ENCODE results near the gene UPK2.

The UPK2 gene

DNA sequence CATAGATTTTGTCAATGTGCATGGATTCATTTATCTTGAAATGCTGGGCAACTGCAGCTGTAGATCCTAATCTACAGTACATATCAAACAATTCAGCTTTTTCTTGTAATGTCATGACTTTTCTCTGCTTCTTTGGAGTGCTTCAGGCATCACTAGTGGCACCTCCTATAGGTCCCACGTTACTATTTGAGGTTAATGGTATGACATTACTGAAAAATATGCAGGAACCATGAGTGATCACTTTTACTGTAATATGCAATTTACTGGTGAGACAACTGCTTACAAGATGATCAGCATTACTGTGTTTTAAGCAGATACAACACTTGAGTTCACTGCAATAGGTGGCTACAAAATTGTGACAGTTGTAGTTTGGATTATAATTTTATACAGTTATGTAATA lies 44.8 kb downstream of the UPK2 start:
- POLR2A ChIA-PET = interaction anchor here (0.6 kb wide), 1 partner anchor 11 kb away, joined by 3 read pairs; no protein-coding TSS in a partner anchor
- H3K4me3 ChIP-seq (ENCODE audit: low read depth, low read length) = no peak overlapping the region
- H3K4me1 ChIP-seq (ENCODE audit: control insufficient read depth, insufficient read depth, low read length) = no peaks in the 10 kb centered on the region
- H3K36me3 ChIP-seq (ENCODE audit: control insufficient read depth in 2 of 2, insufficient read depth in 1 of 2, low read length in 2 of 2) = peaks cover 13 to 51% of the 10 kb centered on the region in 2 experiments; a peak in 2 of 3 replicates
- TF ChIP-seq, protein P1, sequence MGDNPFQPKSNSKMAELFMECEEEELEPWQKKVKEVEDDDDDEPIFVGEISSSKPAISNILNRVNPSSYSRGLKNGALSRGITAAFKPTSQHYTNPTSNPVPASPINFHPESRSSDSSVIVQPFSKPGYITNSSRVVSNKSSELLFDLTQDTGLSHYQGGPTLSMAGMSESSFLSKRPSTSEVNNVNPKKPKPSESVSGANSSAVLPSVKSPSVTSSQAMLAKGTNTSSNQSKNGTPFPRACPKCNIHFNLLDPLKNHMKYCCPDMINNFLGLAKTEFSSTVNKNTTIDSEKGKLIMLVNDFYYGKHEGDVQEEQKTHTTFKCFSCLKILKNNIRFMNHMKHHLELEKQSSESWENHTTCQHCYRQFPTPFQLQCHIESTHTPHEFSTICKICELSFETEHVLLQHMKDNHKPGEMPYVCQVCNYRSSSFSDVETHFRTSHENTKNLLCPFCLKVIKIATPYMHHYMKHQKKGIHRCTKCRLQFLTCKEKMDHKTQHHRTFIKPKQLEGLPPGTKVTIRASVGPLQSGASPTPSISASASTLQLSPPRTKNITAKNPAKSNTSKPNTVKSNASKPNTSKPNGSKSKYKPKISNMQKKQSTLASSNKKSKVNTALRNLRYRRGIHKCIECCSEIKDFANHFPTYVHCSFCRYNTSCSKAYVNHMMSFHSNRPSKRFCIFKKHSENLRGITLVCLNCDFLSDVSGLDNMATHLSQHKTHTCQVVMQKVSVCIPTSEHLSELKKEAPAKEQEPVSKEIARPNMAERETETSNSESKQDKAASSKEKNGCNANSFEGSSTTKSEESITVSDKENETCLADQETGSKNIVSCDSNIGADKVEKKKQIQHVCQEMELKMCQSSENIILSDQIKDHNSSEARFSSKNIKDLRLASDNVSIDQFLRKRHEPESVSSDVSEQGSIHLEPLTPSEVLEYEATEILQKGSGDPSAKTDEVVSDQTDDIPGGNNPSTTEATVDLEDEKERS (tag by site-specific recombination; IDR thresholded peaks at IDR 0.05) = no peak
- no peak for TF ChIP-seq ZNF548 (tag by site-specific recombination; IDR thresholded peaks at IDR 0.05)
- no peak for TF ChIP-seq ZNF10 (tag by site-specific recombination; IDR thresholded peaks at IDR 0.05)
- no peak for TF ChIP-seq ZNF707 (tag by site-specific recombination; IDR thresholded peaks at IDR 0.05)
- TF ChIP-seq ZNF776 (tag by site-specific recombination; IDR thresholded peaks at IDR 0.05; ENCODE audit: borderline replicate concordance) = no peak
- TF ChIP-seq ZNF114 (tag by site-specific recombination; IDR thresholded peaks at IDR 0.05) = no peak
- H3K9me3 ChIP-seq (ENCODE audit: control insufficient read depth, insufficient read depth, low read depth, low read length) = no peaks in the 10 kb centered on the region
- no peak overlapping the region for H3K27ac ChIP-seq (ENCODE audit: extremely low read depth, low read depth, low read length)
- CTCF ChIA-PET = no interaction called here

DNA sequence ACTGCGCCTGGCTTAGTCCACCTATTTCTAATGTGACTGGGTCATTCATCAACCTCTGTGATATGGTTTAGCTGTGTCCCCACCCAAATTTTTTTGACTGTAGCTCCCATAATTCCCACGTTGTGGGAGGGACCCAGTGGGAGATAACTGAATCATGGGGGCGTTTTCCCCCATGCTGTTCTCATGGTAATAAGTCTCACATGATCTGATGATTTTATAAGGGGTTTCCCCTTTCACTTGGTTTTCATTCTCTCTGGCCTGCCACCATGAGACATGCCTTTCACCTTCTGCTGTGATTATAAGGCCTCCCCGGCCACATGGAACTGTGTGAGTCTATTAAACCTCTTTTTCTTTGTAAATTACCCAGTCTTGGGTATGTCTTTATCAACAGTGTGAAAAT lies 50.6 kb downstream of the UPK2 start:
- no peak for TF ChIP-seq ZNF132 (tag by site-specific recombination; IDR thresholded peaks at IDR 0.05; ENCODE audit: borderline replicate concordance)
- TF ChIP-seq ZBTB10 (tag by site-specific recombination; IDR thresholded peaks at IDR 0.05) = no peak
- TF ChIP-seq ZIC2 (tag by site-specific recombination; IDR thresholded peaks at IDR 0.05) = no peak
- 0 out of 2 replicates have a peak, but pooled peaks have one; percentile 17 for TF ChIP-seq EGR2 (tag by site-specific recombination; IDR thresholded peaks at IDR 0.05; ENCODE audit: low read depth)
- TF ChIP-seq ZNF302 (tag by site-specific recombination; IDR thresholded peaks at IDR 0.05; ENCODE audit: low read depth) = no peak
- Histone ChIP-seq H3K9me3 (ENCODE audit: control insufficient read depth, insufficient read depth, low read depth, low read length) (no peaks in the 10 kb centered on the region), H3K4me3 (ENCODE audit: low read depth, low read length) (no peak overlapping the region), H3K27ac (ENCODE audit: extremely low read depth, low read depth, low read length) (no peak overlapping the region), H3K36me3 (ENCODE audit: control insufficient read depth in 2 of 2, insufficient read depth in 1 of 2, low read length in 2 of 2) (peaks cover 6 to 75% of the 10 kb centered on the region in 2 experiments; a peak in 2 of 3 replicates), H3K4me1 (ENCODE audit: control insufficient read depth, insufficient read depth, low read length) (no peaks in the 10 kb centered on the region)
- CTCF ChIA-PET = interaction anchor here (0.6 kb wide), 1 partner anchor 1865 kb away, joined by 3 read pairs; no protein-coding TSS in a partner anchor
- POLR2A ChIA-PET = no interaction called here

Measured in HEK293 (cell line).